Kidney epithelial cell (primary cell): ENCODE results near the gene CIROP. TPM values are rescaled to one million over a fixed set of nuclear protein-coding genes. Genes with fewer than 3 reads are reported as not detected.

Experiments
- DNase-seq: peaks from one replicate; pipeline ENCODE4 v3.0.0-alpha.2; 2010; ENCODE audit warnings: low read depth
- H3K27me3 ChIP-seq: 2 replicates; pipeline ENCODE4 v1.6.0; 2011; ENCODE audit warnings: low read length; ENCODE audit not compliant: control insufficient read depth, insufficient read depth
- H3K36me3 ChIP-seq: 2 replicates; pipeline ENCODE4 v1.5.1; 2011; ENCODE audit warnings: low read length; ENCODE audit not compliant: control insufficient read depth, insufficient read depth
- H3K4me3 ChIP-seq: 2 replicates; pipeline ENCODE4 v1.5.1; 2011; ENCODE audit warnings: low read depth, mild to moderate bottlenecking, control low read depth, low read length
- CTCF ChIP-seq: IDR thresholded peaks from 2 replicates; pipeline ENCODE4 v1.5.1; 2011; ENCODE audit warnings: mild to moderate bottlenecking, moderate library complexity, low read length, control low read depth, inconsistent platforms; ENCODE audit not compliant: insufficient read depth, poor library complexity, severe bottlenecking
- total RNA-seq: library from RNA; depleted of rRNA; stranded (reverse); fragments of >200 nt; gene quantifications from 2 replicates; pipeline ENCODE4 v1.2.3, GENCODE V29; 2015

CIROP gene
- total RNA-seq, 1 donor from 2014 or later: not detected

- no peaks in the 10 kb centered on the region for H3K36me3 ChIP-seq
- DNase-seq: no peak
- H3K27me3 ChIP-seq: no peaks in the 10 kb centered on the region
- H3K4me3 ChIP-seq: no peak overlapping the region
- TF ChIP-seq CTCF: no peak
These were observed 42.9 kb upstream of the CIROP start for GRCh38 chr14:23147676-23148075.

- DNase-seq: no peak
- Histone ChIP-seq H3K4me3 (no peak overlapping the region), H3K27me3 (no peaks in the 10 kb centered on the region), H3K36me3 (no peaks in the 10 kb centered on the region)
- TF ChIP-seq CTCF: no peak
These were observed 42.2 kb upstream of the CIROP start for GRCh38 chr14:23146980-23147379.

- TF ChIP-seq CTCF: no peak
- DNase-seq: no peak
- no peak overlapping the region for H3K4me3 ChIP-seq
These were observed 41.6 kb upstream of the CIROP start for GRCh38 chr14:23146351-23146910.

GRCh38 chr14:23145794-23146350, 41.1 kb upstream of the CIROP start:
- Histone ChIP-seq H3K36me3 (no peaks in the 10 kb centered on the region), H3K27me3 (no peaks in the 10 kb centered on the region), H3K4me3 (no peak overlapping the region)
- TF ChIP-seq CTCF: no peak
- no peak for DNase-seq

More at GRCh38 chr14:23146351-23146910, 41.6 kb upstream of the CIROP start:
- no peaks in the 10 kb centered on the region for H3K27me3 ChIP-seq
- no peaks in the 10 kb centered on the region for H3K36me3 ChIP-seq

- Histone ChIP-seq H3K27me3 (no peaks in the 10 kb centered on the region), H3K36me3 (no peaks in the 10 kb centered on the region), H3K4me3 (no peak overlapping the region)
- TF ChIP-seq CTCF: no peak
- no peak for DNase-seq
These were observed 39.1 kb upstream of the CIROP start for GRCh38 chr14:23143911-23144310.

GRCh38 chr14:23142826-23143225, 38.0 kb upstream of the CIROP start:
- no peak for DNase-seq
- Histone ChIP-seq H3K36me3 (no peaks in the 10 kb centered on the region), H3K4me3 (no peak overlapping the region), H3K27me3 (no peaks in the 10 kb centered on the region)
- TF ChIP-seq CTCF: no peak
